Panc1 (cell line): ENCODE data around the gene RPAP2. TPM values are rescaled to one million over a fixed set of nuclear protein-coding genes. Genes with fewer than 3 reads are reported as not detected.

Experiments
- ATAC-seq: fragments of 200-7000 bp; cut with Tn5 transposase; 2 replicates; pipeline ENCODE4 v1.9.1; 2020; ENCODE audit warnings: mild to moderate bottlenecking, moderate library complexity
- BruUV-seq: library from RNA; stranded (reverse); fragments of 400-500 nt; replicated peaks from 2 replicates; lab custom pipeline; 2021; lab: Mats Ljungman, UMichigan
- CTCF ChIA-PET: fragments of 300-600 bp; sonication (Branson Sonifier 250); formaldehyde crosslinking; loops from one replicate; lab custom pipeline; 2022; ENCODE audit warnings: antibody characterized with exemption; lab: Charles Lee
- POLR2A ChIA-PET: fragments of 300-600 bp; sonication (Branson Sonifier 250); formaldehyde crosslinking; loops from one replicate; lab custom pipeline; 2022; ENCODE audit warnings: antibody characterized with exemption; lab: Charles Lee
- DNase-seq: peaks from one replicate; pipeline ENCODE4 v3.0.0-alpha.2; 2010; ENCODE audit warnings: low read depth, low spot score
- H3K27ac ChIP-seq: 2 replicates; pipeline ENCODE4 v1.5.1; 2011; ENCODE audit warnings: mild to moderate bottlenecking, low read length, inconsistent platforms
- H3K27me3 ChIP-seq: fragments of 200-500 bp; sonication (Bioruptor generic); 2 replicates; pipeline ENCODE4 v1.6.0; 2014; ENCODE audit warnings: low read length, inconsistent platforms; ENCODE audit not compliant: control insufficient read depth, insufficient read depth
- H3K36me3 ChIP-seq: fragments of 200-500 bp; sonication (Bioruptor generic); 2 replicates; pipeline ENCODE4 v1.5.1; 2014; ENCODE audit warnings: inconsistent platforms, mild to moderate bottlenecking, low read length, moderate library complexity; ENCODE audit not compliant: control insufficient read depth, insufficient read depth
- H3K4me1 ChIP-seq: 2 replicates; pipeline ENCODE4 v1.5.1; 2011; ENCODE audit warnings: inconsistent platforms, mild to moderate bottlenecking, low read length, moderate library complexity; ENCODE audit not compliant: control insufficient read depth, insufficient read depth
- H3K4me3 ChIP-seq, 2 experiments: 2 replicates each; pipeline ENCODE4 v1.5.1; 2011 to 2012; ENCODE audit warnings: low read depth in 2 of 2, low read length in 2 of 2, mild to moderate bottlenecking in 2 of 2, inconsistent platforms in 1 of 2, moderate library complexity in 1 of 2
- H3K9me3 ChIP-seq: fragments of 200-500 bp; sonication (Bioruptor generic); 2 replicates; pipeline ENCODE4 v1.5.1; 2014; ENCODE audit warnings: low read depth, mild to moderate bottlenecking, inconsistent platforms, low read length, moderate library complexity; ENCODE audit not compliant: control insufficient read depth, insufficient read depth
- POLR2AphosphoS5 ChIP-seq: IDR thresholded peaks from 2 replicates; pipeline ENCODE4 v1.6.1; 2012; ENCODE audit warnings: mild to moderate bottlenecking, low read depth, low read length, moderate library complexity
- SIN3A ChIP-seq: IDR thresholded peaks from 2 replicates; pipeline ENCODE4 v1.6.1; 2012; ENCODE audit warnings: low read depth, mild to moderate bottlenecking, low read length, moderate library complexity, borderline replicate concordance; ENCODE audit not compliant: insufficient read depth
- TCF7L2 ChIP-seq: IDR thresholded peaks from 2 replicates; pipeline ENCODE4 v1.6.1; 2011; ENCODE audit warnings: mild to moderate bottlenecking, low read depth, low read length, inconsistent platforms
- in situ Hi-C: cut with HindIII; loops from 2 replicates; pipeline ENCODE4 v1.10.0; 2016; ENCODE audit warnings: low sequenced_read_pairs, low pct_unique_long_range_greater_than_20kb
- intact Hi-C: fragments of 100-400 bp; cut with micrococcal nuclease; formaldehyde crosslinking; loops from one replicate; pipeline ENCODE4 v1.10.0; 2022; ENCODE audit not compliant: unreplicated experiment
- total RNA-seq: library from RNA; stranded (reverse); gene quantifications from one replicate; pipeline ENCODE4 v1.2.1, GENCODE V29; 2021; ENCODE audit not compliant: unreplicated experiment
- TF ChIP-seq, protein P1 (sequence below), 2 experiments: IDR thresholded peaks; 2 replicates each; pipeline ENCODE4 v1.6.1; 2011 to 2012; ENCODE audit warnings: low read depth in 2 of 2, control low read depth in 1 of 2, low read length in 1 of 2, mild to moderate bottlenecking in 1 of 2, moderate library complexity in 1 of 2; ENCODE audit not compliant: insufficient read depth in 1 of 2
- TF ChIP-seq, protein P2 (sequence below): fragments of 450-650 bp; IDR thresholded peaks from 2 replicates; pipeline ENCODE4 v1.5.1; 2017; ENCODE audit warnings: mild to moderate bottlenecking

The RPAP2 gene
- total RNA-seq, 1 experiment from 2014 or later: 16.3 TPM

DNA sequence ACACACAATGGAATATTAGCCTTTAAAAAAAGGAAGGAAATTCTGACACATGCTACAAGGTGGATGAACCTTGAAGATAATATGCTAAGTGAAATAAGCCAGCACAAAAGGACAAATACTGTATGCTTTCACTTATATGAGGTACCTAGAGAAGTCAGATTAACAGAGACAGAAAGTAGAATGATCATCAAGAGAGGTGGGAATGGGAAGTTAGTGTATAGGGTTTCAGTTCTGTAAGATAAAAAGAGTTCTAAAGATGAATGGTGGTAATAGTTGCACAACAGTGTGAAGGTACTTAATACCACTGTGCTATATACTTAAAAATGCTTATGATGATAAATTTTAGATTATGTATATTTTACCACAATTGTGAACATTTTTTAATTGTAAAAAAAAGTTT, 7.2 kb downstream of the RPAP2 start:
- in situ Hi-C loops: no loop called here
- TF ChIP-seq, protein P1, sequence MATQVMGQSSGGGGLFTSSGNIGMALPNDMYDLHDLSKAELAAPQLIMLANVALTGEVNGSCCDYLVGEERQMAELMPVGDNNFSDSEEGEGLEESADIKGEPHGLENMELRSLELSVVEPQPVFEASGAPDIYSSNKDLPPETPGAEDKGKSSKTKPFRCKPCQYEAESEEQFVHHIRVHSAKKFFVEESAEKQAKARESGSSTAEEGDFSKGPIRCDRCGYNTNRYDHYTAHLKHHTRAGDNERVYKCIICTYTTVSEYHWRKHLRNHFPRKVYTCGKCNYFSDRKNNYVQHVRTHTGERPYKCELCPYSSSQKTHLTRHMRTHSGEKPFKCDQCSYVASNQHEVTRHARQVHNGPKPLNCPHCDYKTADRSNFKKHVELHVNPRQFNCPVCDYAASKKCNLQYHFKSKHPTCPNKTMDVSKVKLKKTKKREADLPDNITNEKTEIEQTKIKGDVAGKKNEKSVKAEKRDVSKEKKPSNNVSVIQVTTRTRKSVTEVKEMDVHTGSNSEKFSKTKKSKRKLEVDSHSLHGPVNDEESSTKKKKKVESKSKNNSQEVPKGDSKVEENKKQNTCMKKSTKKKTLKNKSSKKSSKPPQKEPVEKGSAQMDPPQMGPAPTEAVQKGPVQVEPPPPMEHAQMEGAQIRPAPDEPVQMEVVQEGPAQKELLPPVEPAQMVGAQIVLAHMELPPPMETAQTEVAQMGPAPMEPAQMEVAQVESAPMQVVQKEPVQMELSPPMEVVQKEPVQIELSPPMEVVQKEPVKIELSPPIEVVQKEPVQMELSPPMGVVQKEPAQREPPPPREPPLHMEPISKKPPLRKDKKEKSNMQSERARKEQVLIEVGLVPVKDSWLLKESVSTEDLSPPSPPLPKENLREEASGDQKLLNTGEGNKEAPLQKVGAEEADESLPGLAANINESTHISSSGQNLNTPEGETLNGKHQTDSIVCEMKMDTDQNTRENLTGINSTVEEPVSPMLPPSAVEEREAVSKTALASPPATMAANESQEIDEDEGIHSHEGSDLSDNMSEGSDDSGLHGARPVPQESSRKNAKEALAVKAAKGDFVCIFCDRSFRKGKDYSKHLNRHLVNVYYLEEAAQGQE (IDR thresholded peaks at IDR 0.05; ENCODE audit: insufficient read depth in 1 of 2, low read depth in 2 of 2, low read length in 1 of 2): no peak
- TF ChIP-seq TCF7L2: no peak
- TF ChIP-seq, protein P2, sequence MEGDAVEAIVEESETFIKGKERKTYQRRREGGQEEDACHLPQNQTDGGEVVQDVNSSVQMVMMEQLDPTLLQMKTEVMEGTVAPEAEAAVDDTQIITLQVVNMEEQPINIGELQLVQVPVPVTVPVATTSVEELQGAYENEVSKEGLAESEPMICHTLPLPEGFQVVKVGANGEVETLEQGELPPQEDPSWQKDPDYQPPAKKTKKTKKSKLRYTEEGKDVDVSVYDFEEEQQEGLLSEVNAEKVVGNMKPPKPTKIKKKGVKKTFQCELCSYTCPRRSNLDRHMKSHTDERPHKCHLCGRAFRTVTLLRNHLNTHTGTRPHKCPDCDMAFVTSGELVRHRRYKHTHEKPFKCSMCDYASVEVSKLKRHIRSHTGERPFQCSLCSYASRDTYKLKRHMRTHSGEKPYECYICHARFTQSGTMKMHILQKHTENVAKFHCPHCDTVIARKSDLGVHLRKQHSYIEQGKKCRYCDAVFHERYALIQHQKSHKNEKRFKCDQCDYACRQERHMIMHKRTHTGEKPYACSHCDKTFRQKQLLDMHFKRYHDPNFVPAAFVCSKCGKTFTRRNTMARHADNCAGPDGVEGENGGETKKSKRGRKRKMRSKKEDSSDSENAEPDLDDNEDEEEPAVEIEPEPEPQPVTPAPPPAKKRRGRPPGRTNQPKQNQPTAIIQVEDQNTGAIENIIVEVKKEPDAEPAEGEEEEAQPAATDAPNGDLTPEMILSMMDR: no peak
- no peak for TF ChIP-seq SIN3A
- no peak for TF ChIP-seq POLR2AphosphoS5
- ATAC-seq (no peak), DNase-seq (no peak)
- Histone ChIP-seq H3K4me3 (no peak overlapping the region), H3K27ac (no peak overlapping the region), H3K36me3 (peaks cover 10% of the 10 kb centered on the region; the same call in 1 of the 2 replicates), H3K27me3 (no peaks in the 10 kb centered on the region), H3K9me3 (no peaks in the 10 kb centered on the region), H3K4me1 (no peaks in the 10 kb centered on the region)
- BruUV-seq: no TSS peak
- intact Hi-C loops: loop anchor here (5.0 kb wide), 1 partner anchor 316 kb away; no protein-coding TSS in a partner anchor
- ChIA-PET POLR2A (no interaction called here), CTCF (no interaction called here)

DNA sequence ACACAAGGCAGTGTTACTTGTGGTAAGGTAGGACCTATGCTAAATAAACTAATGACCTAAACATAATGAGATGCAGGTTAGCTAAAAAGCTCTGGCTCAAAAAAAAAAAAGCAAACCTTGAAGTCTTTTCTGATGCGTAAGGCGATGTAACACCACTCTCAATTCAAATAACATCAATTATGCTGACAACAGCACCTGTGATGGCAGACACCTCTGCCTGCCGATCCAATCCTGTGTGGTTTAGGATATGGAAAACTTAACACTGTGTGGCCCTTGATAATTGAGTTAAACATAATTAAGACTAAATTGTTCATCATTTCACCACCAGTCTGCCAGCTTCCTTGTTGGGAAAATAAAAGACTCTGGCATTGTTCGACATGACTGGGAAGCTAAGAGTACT, 9.1 kb downstream of the RPAP2 start:
- POLR2A ChIA-PET: no interaction called here
- DNase-seq: no peak
- no peak for ATAC-seq
- H3K4me3 ChIP-seq: no peak overlapping the region
- BruUV-seq: no TSS peak
- H3K27me3 ChIP-seq: no peaks in the 10 kb centered on the region
- peaks cover 7% of the 10 kb centered on the region; the same call in 1 of the 2 replicates for H3K36me3 ChIP-seq
- intact Hi-C loops (loop anchor here (5.0 kb wide), 1 partner anchor 314 kb away; no protein-coding TSS in a partner anchor), in situ Hi-C loops (no loop called here)
- no peaks in the 10 kb centered on the region for H3K9me3 ChIP-seq
- CTCF ChIA-PET: no interaction called here
- no peak overlapping the region for H3K27ac ChIP-seq
- TF ChIP-seq, protein P1 (IDR thresholded peaks at IDR 0.05; ENCODE audit: insufficient read depth in 1 of 2, low read depth in 2 of 2, low read length in 1 of 2): no peak
- TF ChIP-seq POLR2AphosphoS5: no peak
- H3K4me1 ChIP-seq: no peaks in the 10 kb centered on the region
